Keratinocyte (primary cell): ENCODE measurements around the gene CCRL2.

Experiments used
- CTCF ChIP-seq, 3 experiments: IDR thresholded peaks in 1 of 3; conservative IDR thresholded peaks in 1 of 3; optimal IDR thresholded peaks in 1 of 3; 2 replicates in 2 of 3; 3 replicates in 1 of 3; pipeline versions ENCODE3 to v1.5.1; 2011; ENCODE audit warnings: low read length in 3 of 3, mild to moderate bottlenecking in 3 of 3, moderate library complexity in 2 of 3, control low read depth in 1 of 3, inconsistent platforms in 1 of 3; ENCODE audit not compliant: insufficient read depth in 2 of 3; ENCODE audit errors: extremely low read depth in 1 of 3
- EZH2 ChIP-seq: IDR thresholded peaks from one replicate; pipeline ENCODE4 v1.6.1; 2012; ENCODE audit warnings: inconsistent platforms, mild to moderate bottlenecking, low read length, moderate library complexity

- TF ChIP-seq EZH2: no peak
- no peak for TF ChIP-seq CTCF (optimal IDR thresholded peaks at IDR 0.05 in 1 of 3, IDR thresholded peaks at IDR 0.05 in 1 of 3, conservative IDR thresholded peaks at IDR 0.05 in 1 of 3; ENCODE audit: extremely low read depth in 1 of 3, insufficient read depth in 2 of 3, low read length in 3 of 3)
Observed at GRCh38 chr3:46420931-46421330, 13.9 kb downstream of the CCRL2 start.
